HCT116 (cell line): Measurements from ENCODE around the gene RBCK1. TPM values are rescaled to one million over a fixed set of nuclear protein-coding genes. Genes with fewer than 3 reads are reported as not detected.

Source experiments
- ATAC-seq: fragments of 200-7000 bp; cut with Tn5 transposase; 2 replicates; pipeline ENCODE4 v1.9.1; 2020; ENCODE audit warnings: mild to moderate bottlenecking, moderate library complexity
- BruUV-seq: library from RNA; stranded (reverse); fragments of 400-500 nt; replicated peaks from 2 replicates; lab custom pipeline; 2021; lab: Mats Ljungman, UMichigan
- CTCF ChIA-PET: fragments of 300-600 bp; sonication (Branson Sonifier 250); formaldehyde crosslinking; loops from one replicate; lab custom pipeline; 2021; ENCODE audit warnings: antibody characterized with exemption; lab: Charles Lee
- POLR2A ChIA-PET: fragments of 300-600, 350-600 bp; sonication (Branson Sonifier 250); formaldehyde crosslinking; loops from one replicate; lab custom pipeline; 2021; ENCODE audit warnings: antibody characterized with exemption; lab: Charles Lee
- RAD21 ChIA-PET, 2 experiments: fragments of 300-600 bp; sonication (Branson Sonifier 250); formaldehyde crosslinking; loops; one replicate each; lab custom pipeline; 2023; ENCODE audit warnings: low total read pairs in 2 of 2; ENCODE audit not compliant: uncharacterized antibody in 2 of 2, unreplicated experiment in 2 of 2, low non-redundant PET in 1 of 2; lab: Charles Lee
- DNase-seq: peaks from one replicate; pipeline ENCODE4 v3.0.0-alpha.2; 2010; ENCODE audit warnings: low read depth, low spot score
- H2AFZ ChIP-seq: fragments of 200-600 bp; shearing (Covaris generic), sonication (generic); 2 replicates; pipeline ENCODE4 v1.6.1; 2017; ENCODE audit warnings: low read depth, mixed run types, mixed read lengths, antibody characterized with exemption, low read length; ENCODE audit not compliant: poor library complexity, severe bottlenecking
- H3K27ac ChIP-seq: 2 replicates; pipeline ENCODE4 v1.5.1; 2012; ENCODE audit warnings: low read depth, low read length
- H3K27me3 ChIP-seq: fragments of 200-600 bp; sonication (generic); 2 replicates; pipeline ENCODE4 v1.6.1; 2016; ENCODE audit warnings: mixed run types, low read length, mixed read lengths; ENCODE audit not compliant: insufficient read depth
- H3K36me3 ChIP-seq, 2 experiments: fragments of 200-500 bp in 1 of 2; fragments of 200-600 bp in 1 of 2; sonication (Bioruptor generic) in 1 of 2; sonication (generic) in 1 of 2; 2 replicates each; pipeline versions ENCODE4 v1.5.1 to v1.6.1; 2014 to 2016; ENCODE audit warnings: low read length in 2 of 2, inconsistent platforms in 1 of 2, mixed read lengths in 1 of 2, mixed run types in 1 of 2; ENCODE audit not compliant: insufficient read depth in 2 of 2, control insufficient read depth in 1 of 2
- H3K4me1 ChIP-seq, 2 experiments: fragments of 200-600 bp in 1 of 2; sonication (generic) in 1 of 2; 2 replicates each; pipeline versions ENCODE4 v1.5.1 to v1.6.1; 2012 to 2017; ENCODE audit warnings: low read length in 2 of 2, inconsistent platforms in 1 of 2, mild to moderate bottlenecking in 1 of 2, mixed read lengths in 1 of 2, mixed run types in 1 of 2, moderate library complexity in 1 of 2; ENCODE audit not compliant: insufficient read depth in 2 of 2, control insufficient read depth in 1 of 2
- H3K4me2 ChIP-seq: fragments of 200-600 bp; sonication (generic); 2 replicates; pipeline ENCODE4 v1.6.1; 2017; ENCODE audit warnings: mixed run types, low read length, mixed read lengths
- H3K4me3 ChIP-seq, 2 experiments: fragments of 200-600 bp in 1 of 2; sonication (generic) in 1 of 2; replicated peaks in 1 of 2; 2 replicates each; pipeline ENCODE4 v1.5.1; 2011 to 2016; ENCODE audit warnings: low read length in 2 of 2, control low read depth in 1 of 2, low read depth in 1 of 2, mild to moderate bottlenecking in 1 of 2, mixed read lengths in 1 of 2, mixed run types in 1 of 2
- H3K79me2 ChIP-seq: fragments of 200-600 bp; sonication (generic); 2 replicates; pipeline ENCODE4 v1.6.1; 2017; ENCODE audit warnings: mild to moderate bottlenecking, mixed run types, low read length, moderate library complexity, mixed read lengths; ENCODE audit not compliant: insufficient read depth
- H3K9ac ChIP-seq: fragments of 200-600 bp; sonication (generic); 2 replicates; pipeline ENCODE4 v1.6.1; 2016; ENCODE audit warnings: low read length, mixed read lengths
- H3K9me2 ChIP-seq: fragments of 200-600 bp; sonication (generic), shearing (Covaris generic); 2 replicates; pipeline ENCODE4 v1.6.1; 2017; ENCODE audit warnings: mixed run types, mild to moderate bottlenecking, moderate library complexity; ENCODE audit not compliant: insufficient read depth
- H3K9me3 ChIP-seq, 2 experiments: fragments of 200-500 bp in 1 of 2; fragments of 200-600 bp in 1 of 2; sonication (Bioruptor generic) in 1 of 2; sonication (generic) in 1 of 2; 2 replicates each; pipeline ENCODE4 v1.6.1; 2014 to 2017; ENCODE audit warnings: low read length in 2 of 2, mixed read lengths in 2 of 2, inconsistent platforms in 1 of 2, low read depth in 1 of 2, mild to moderate bottlenecking in 1 of 2, mixed run types in 1 of 2, moderate library complexity in 1 of 2; ENCODE audit not compliant: control insufficient read depth in 1 of 2, insufficient read depth in 1 of 2
- H4K20me1 ChIP-seq: fragments of 200-600 bp; sonication (generic), shearing (Covaris generic); 2 replicates; pipeline ENCODE4 v1.6.1; 2017; ENCODE audit warnings: mixed run types, mild to moderate bottlenecking, moderate library complexity; ENCODE audit not compliant: insufficient read depth
- ATF3 ChIP-seq: IDR thresholded peaks from 2 replicates; pipeline ENCODE4 v1.6.1; 2012
- CBX3 ChIP-seq: IDR thresholded peaks from 2 replicates; pipeline ENCODE4 v1.6.1; 2012; ENCODE audit warnings: low read depth
- CEBPB ChIP-seq: IDR thresholded peaks from 2 replicates; pipeline ENCODE4 v1.6.1; 2012; ENCODE audit warnings: low read depth
- EGR1 ChIP-seq: IDR thresholded peaks from 2 replicates; pipeline ENCODE4 v1.6.1; 2012; ENCODE audit warnings: low read depth
- ELF1 ChIP-seq: IDR thresholded peaks from 2 replicates; pipeline ENCODE4 v1.6.1; 2012; ENCODE audit warnings: low read depth, borderline replicate concordance
- EZH2 ChIP-seq: fragments of 200-600 bp; sonication (generic); IDR thresholded peaks from 2 replicates; pipeline ENCODE4 v1.6.1; 2017; ENCODE audit warnings: antibody characterized with exemption, mixed run types
- EZH2phosphoT487 ChIP-seq: fragments of 200-600 bp; IDR thresholded peaks from 2 replicates; pipeline ENCODE4 v1.6.1; 2018; ENCODE audit warnings: antibody characterized with exemption, borderline replicate concordance
- FOSL1 ChIP-seq: IDR thresholded peaks from 2 replicates; pipeline ENCODE4 v1.6.1; 2012; ENCODE audit warnings: low read depth
- JUND ChIP-seq: IDR thresholded peaks from 2 replicates; pipeline ENCODE4 v1.6.1; 2012
- MAX ChIP-seq: IDR thresholded peaks from 2 replicates; pipeline ENCODE4 v1.6.1; 2012
- POLR2A ChIP-seq: IDR thresholded peaks from 2 replicates; pipeline ENCODE4 v1.7.0; 2011; ENCODE audit warnings: borderline replicate concordance; ENCODE audit not compliant: insufficient read depth, insufficient read length; ENCODE audit errors: extremely low read depth
- POLR2AphosphoS5 ChIP-seq: IDR thresholded peaks from 2 replicates; pipeline ENCODE4 v1.6.1; 2011; ENCODE audit warnings: mild to moderate bottlenecking, low read depth, low read length, moderate library complexity
- RAD21 ChIP-seq: IDR thresholded peaks from 2 replicates; pipeline ENCODE4 v1.6.1; 2012; ENCODE audit warnings: low read depth, mild to moderate bottlenecking
- REST ChIP-seq: IDR thresholded peaks from 2 replicates; pipeline ENCODE4 v1.6.1; 2012; ENCODE audit warnings: low read depth
- SIN3A ChIP-seq: IDR thresholded peaks from 2 replicates; pipeline ENCODE4 v1.6.1; 2012; ENCODE audit warnings: low read depth
- SP1 ChIP-seq: IDR thresholded peaks from 2 replicates; pipeline ENCODE4 v1.6.1; 2012; ENCODE audit warnings: low read depth
- SRF ChIP-seq: IDR thresholded peaks from 2 replicates; pipeline ENCODE4 v1.6.1; 2012; ENCODE audit warnings: low read depth
- TCF7L2 ChIP-seq: IDR thresholded peaks from 2 replicates; pipeline ENCODE4 v1.7.0; 2011; ENCODE audit warnings: borderline replicate concordance, inconsistent platforms; ENCODE audit not compliant: insufficient read depth, insufficient read length; ENCODE audit errors: extremely low read depth
- YY1 ChIP-seq: IDR thresholded peaks from 2 replicates; pipeline ENCODE4 v1.6.1; 2011; ENCODE audit warnings: low read length, low read depth, moderate library complexity, mild to moderate bottlenecking; ENCODE audit not compliant: insufficient replicate concordance; ENCODE audit errors: extremely low read depth
- ZBTB33 ChIP-seq: IDR thresholded peaks from 2 replicates; pipeline ENCODE4 v1.6.1; 2011; ENCODE audit warnings: mild to moderate bottlenecking, low read length, moderate library complexity; ENCODE audit not compliant: insufficient replicate concordance; ENCODE audit errors: extremely low read depth
- ZFX ChIP-seq: fragments of 450-650 bp; IDR thresholded peaks from 2 replicates; pipeline ENCODE4 v1.6.1; 2017
- ZNF274 ChIP-seq: fragments of 200-500 bp; sonication (Bioruptor generic); IDR thresholded peaks from 2 replicates; pipeline ENCODE4 v1.6.1; 2014; ENCODE audit warnings: mild to moderate bottlenecking, low read depth, low read length, inconsistent platforms
- intact Hi-C: fragments of 100-400 bp; cut with micrococcal nuclease; formaldehyde crosslinking; loops from 2 replicates; pipeline ENCODE4 v1.10.0; 2022
- total RNA-seq: library from RNA; stranded (reverse); gene quantifications from one replicate; pipeline ENCODE4 v1.2.1, GENCODE V29; 2021; ENCODE audit not compliant: unreplicated experiment

RBCK1 gene
- total RNA-seq, 1 experiment from 2014 or later: 180 TPM

GRCh38 chr20:400454-401275, 7.4 kb upstream of the RBCK1 start:
- no peaks in the 10 kb centered on the region for H4K20me1 ChIP-seq
- H3K4me3 ChIP-seq: no peak overlapping the region
- H3K4me1 ChIP-seq: peaks cover 16 to 28% of the 10 kb centered on the region in 2 experiments
- no peaks in the 10 kb centered on the region for H3K79me2 ChIP-seq
- H3K9me2 ChIP-seq: no peaks in the 10 kb centered on the region
- POLR2A ChIA-PET: interaction anchor here (0.6 to 19.5 kb wide), 6 partner anchors 9 to 143 kb away, joined by 3 to 639 read pairs (median 3); partner anchors contain the start of genes CSNK2A1 and TRIB3
- no peak overlapping the region for H3K9ac ChIP-seq
- CTCF ChIA-PET: interaction anchor here (0.5 to 1.9 kb wide), 3 partner anchors 29 to 39 kb away, joined by 3 to 7 read pairs (median 3); no protein-coding TSS in a partner anchor
- peak; percentile 81 for ATAC-seq
- peak overlapping the region; percentile 49 for H3K27ac ChIP-seq
- TSS peak; percentile 29 for BruUV-seq
- RAD21 ChIA-PET: interaction anchor here in 1 of 2 experiments (1.1 kb wide), 1 partner anchor 19 kb away, joined by 4 read pairs; no protein-coding TSS in a partner anchor
- no peaks in the 10 kb centered on the region for H3K27me3 ChIP-seq
- peaks cover 0 to 6% of the 10 kb centered on the region in 2 experiments; a peak in 1 of 4 replicates for H3K9me3 ChIP-seq
- TF ChIP-seq CEBPB (no peak), REST (no peak), MAX (peak; percentile 32; the same call in 1 of the 2 replicates), ZBTB33 (no peak), EZH2phosphoT487 (no peak), EZH2 (no peak), EGR1 (0 out of 2 replicates have a peak, but pooled peaks have one; percentile 5), POLR2AphosphoS5 (peak; percentile 35), ELF1 (no peak), YY1 (no peak), ZNF274 (no peak), RAD21 (no peak), TCF7L2 (no peak), SRF (no peak), SIN3A (no peak), FOSL1 (no peak), JUND (no peak), POLR2A (no peak), ZFX (no peak), ATF3 (no peak), CBX3 (no peak), SP1 (no peak)
- intact Hi-C loops: loop anchor here (5.0 kb wide), 1 partner anchor 38 kb away; no protein-coding TSS in a partner anchor
- H2AFZ ChIP-seq: peak overlapping the region; percentile 47
- H3K36me3 ChIP-seq: peaks cover 6 to 19% of the 10 kb centered on the region in 2 experiments
- no peak for DNase-seq
- peak overlapping the region; percentile 12 for H3K4me2 ChIP-seq
